ENCODE results near the gene FAM89A. TPM values are rescaled to one million over a fixed set of nuclear protein-coding genes. Genes with fewer than 3 reads are reported as not detected.
"Not testable (repeated sequence)": the region's sequence is repeated elsewhere in the genome, so short reads cannot be mapped to it uniquely, and the experiment has no call there.

Gene FAM89A
- total and polyA plus RNA-seq, 9 of the 15 experiments (the other 6 are each of a cell fraction or from before 2014, with no cell fraction given): 8.7 to 66.2 (median 43.3) TPM

DNA sequence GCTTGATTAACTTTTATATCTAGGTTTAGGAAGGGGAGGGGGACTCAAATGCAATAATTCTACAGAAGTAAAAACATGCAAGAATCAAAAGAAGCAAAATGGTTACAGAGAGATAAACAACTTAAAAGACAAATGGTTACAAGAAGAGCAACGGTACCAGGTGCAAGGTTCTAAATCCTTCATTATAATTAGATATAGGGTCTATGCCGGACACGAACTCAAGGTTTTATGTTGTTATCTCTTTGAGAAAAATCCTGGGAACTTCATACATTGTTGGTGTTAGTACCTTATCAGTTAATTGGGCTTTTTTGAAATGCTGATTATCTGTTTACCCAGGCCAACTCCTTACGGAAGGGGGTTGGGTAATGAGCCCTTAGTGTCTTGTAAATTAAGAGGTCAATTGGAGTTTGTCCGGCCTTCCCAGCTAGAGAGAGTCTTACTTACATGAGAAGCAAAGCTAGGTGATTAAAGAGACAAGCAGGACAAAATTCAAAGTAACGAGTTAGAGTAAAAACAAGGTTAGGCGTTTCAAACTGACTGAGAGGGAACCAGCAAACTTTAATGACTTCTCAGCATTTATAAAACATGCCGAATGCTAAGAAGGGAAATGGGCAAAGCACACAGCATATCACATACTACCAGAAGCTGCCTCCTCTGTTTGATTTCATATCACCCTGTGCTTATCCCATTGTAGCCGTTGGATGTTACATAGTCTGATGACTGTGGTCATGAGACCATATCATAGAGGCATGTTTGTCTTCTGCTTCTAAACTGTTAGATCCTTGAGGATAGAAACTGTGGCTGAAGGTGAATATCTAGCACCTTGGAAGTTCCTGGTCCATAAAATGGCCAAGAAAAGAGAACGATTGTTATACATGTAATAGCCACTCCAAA lies 55.2 kb downstream of the FAM89A start (continued):
- TF ChIP-seq EP300 (IDR thresholded peaks at IDR 0.05; ENCODE audit: low read length) (peak; percentile 87), ZNF583 (CRISPR knock-in tag; IDR thresholded peaks at IDR 0.05) (peak; percentile 78; the same call in 1 of the 2 replicates), HDAC1 (IDR thresholded peaks at IDR 0.05) (peak in 1 of 2 experiments; percentile 26; a peak in 2 of 4 replicates), MITF (IDR thresholded peaks at IDR 0.05) (peak; percentile 86), RCOR1 (IDR thresholded peaks at IDR 0.05; ENCODE audit: borderline replicate concordance in 1 of 2, low read depth in 2 of 2, low read length in 2 of 2) (peak in 1 of 2 experiments; percentile 76; a peak in 2 of 4 replicates), MTA2 (IDR thresholded peaks at IDR 0.05; ENCODE audit: low read depth) (peak; percentile 46), NCOA1 (IDR thresholded peaks at IDR 0.05; ENCODE audit: low read depth) (peak; percentile 71; the same call in 1 of the 2 replicates), MTA3 (IDR thresholded peaks at IDR 0.05; ENCODE audit: borderline replicate concordance) (peak; percentile 30; the same call in 1 of the 2 replicates), NR4A1 (tag; IDR thresholded peaks at IDR 0.05) (peak; percentile 28; the same call in 1 of the 2 replicates), ZNF395 (CRISPR knock-in tag; IDR thresholded peaks at IDR 0.05) (peak; percentile 85), RAD21 (CRISPR knock-in tag; conservative IDR thresholded peaks at IDR 0.05 in 1 of 2, IDR thresholded peaks at IDR 0.05 in 1 of 2) (peak in 1 of 2 experiments; percentile 14; a peak in 2 of 4 replicates), CXXC5 (CRISPR knock-in tag; IDR thresholded peaks at IDR 0.05) (peak; percentile 39), L3MBTL2 (IDR thresholded peaks at IDR 0.05) (peak; percentile 57; the same call in 1 of the 2 replicates), MYBL2 (IDR thresholded peaks at IDR 0.05; ENCODE audit: low read depth) (peak; percentile 52; the same call in 1 of the 2 replicates), TOE1 (IDR thresholded peaks at IDR 0.05; ENCODE audit: borderline replicate concordance) (peak; percentile 83; the same call in 1 of the 2 replicates), SMARCC2 (IDR thresholded peaks at IDR 0.05; ENCODE audit: low read depth) (peak; percentile 75), TCFL5 (CRISPR knock-in tag; conservative IDR thresholded peaks at IDR 0.05) (peak; percentile 30; the same call in 1 of the 2 replicates)
- not testable (repeated sequence) for TF ChIP-seq NR4A1 (CRISPR knock-in tag; IDR thresholded peaks at IDR 0.05); MYBL2 (CRISPR knock-in tag; IDR thresholded peaks at IDR 0.05; ENCODE audit: borderline replicate concordance); TOE1 (CRISPR knock-in tag; IDR thresholded peaks at IDR 0.05; ENCODE audit: borderline replicate concordance, low read depth)
- TF ChIP-seq, protein P1, sequence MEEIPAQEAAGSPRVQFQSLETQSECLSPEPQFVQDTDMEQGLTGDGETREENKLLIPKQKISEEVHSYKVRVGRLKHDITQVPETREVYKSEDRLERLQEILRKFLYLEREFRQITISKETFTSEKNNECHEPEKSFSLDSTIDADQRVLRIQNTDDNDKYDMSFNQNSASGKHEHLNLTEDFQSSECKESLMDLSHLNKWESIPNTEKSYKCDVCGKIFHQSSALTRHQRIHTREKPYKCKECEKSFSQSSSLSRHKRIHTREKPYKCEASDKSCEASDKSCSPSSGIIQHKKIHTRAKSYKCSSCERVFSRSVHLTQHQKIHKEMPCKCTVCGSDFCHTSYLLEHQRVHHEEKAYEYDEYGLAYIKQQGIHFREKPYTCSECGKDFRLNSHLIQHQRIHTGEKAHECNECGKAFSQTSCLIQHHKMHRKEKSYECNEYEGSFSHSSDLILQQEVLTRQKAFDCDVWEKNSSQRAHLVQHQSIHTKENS (CRISPR knock-in tag; IDR thresholded peaks at IDR 0.05): 0 out of 2 replicates have a peak, but pooled peaks have one; percentile 35
- TF ChIP-seq, protein P2, sequence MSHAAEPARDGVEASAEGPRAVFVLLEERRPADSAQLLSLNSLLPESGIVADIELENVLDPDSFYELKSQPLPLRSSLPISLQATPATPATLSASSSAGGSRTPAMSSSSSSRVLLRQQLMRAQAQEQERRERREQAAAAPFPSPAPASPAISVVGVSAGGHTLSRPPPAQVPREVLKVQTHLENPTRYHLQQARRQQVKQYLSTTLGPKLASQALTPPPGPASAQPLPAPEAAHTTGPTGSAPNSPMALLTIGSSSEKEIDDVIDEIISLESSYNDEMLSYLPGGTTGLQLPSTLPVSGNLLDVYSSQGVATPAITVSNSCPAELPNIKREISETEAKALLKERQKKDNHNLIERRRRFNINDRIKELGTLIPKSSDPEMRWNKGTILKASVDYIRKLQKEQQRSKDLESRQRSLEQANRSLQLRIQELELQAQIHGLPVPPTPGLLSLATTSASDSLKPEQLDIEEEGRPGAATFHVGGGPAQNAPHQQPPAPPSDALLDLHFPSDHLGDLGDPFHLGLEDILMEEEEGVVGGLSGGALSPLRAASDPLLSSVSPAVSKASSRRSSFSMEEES (CRISPR knock-in tag; IDR thresholded peaks at IDR 0.05): peak; percentile 70

Measured in K562 (cell line).